Breast epithelium (tissue), 4 donors: Measurements from ENCODE around the gene SPRN. TPM values are rescaled to one million over a fixed set of nuclear protein-coding genes. Genes with fewer than 3 reads are reported as not detected.
A peak's percentile ranks its signal among the peaks of the same experiment; 100 is the strongest.

ENCODE experiments used
- DNase-seq, 2 donors: peaks; one replicate each; pipeline ENCODE4 v3.0.0-alpha.2; 2019; ENCODE audit warnings: low spot score in 2 of 2
- H3K27ac ChIP-seq, 2 donors: fragments of 200-600 bp; sonication (generic) in 1 of 2; one replicate each; pipeline ENCODE4 v1.5.1; 2016 to 2019; ENCODE audit warnings: mild to moderate bottlenecking in 1 of 2
- H3K27me3 ChIP-seq, 2 donors: fragments of 200-600 bp; sonication (generic) in 1 of 2; one replicate each; pipeline versions ENCODE4 v1.5.1 to v1.6.0; 2017 to 2019; ENCODE audit warnings: control low read depth in 1 of 2, mild to moderate bottlenecking in 1 of 2
- H3K36me3 ChIP-seq: fragments of 200-600 bp; one replicate; pipeline ENCODE4 v1.5.1; 2019
- H3K4me1 ChIP-seq, 2 donors: fragments of 200-600 bp; sonication (generic); one replicate each; pipeline ENCODE4 v1.5.1; 2016 to 2019; ENCODE audit warnings: control low read depth in 1 of 2
- H3K4me3 ChIP-seq, 3 donors: fragments of 200-600 bp; sonication (generic); 1 replicate in 2 of 3; 2 replicates in 1 of 3; pipeline ENCODE4 v1.5.1; 2016 to 2019; ENCODE audit warnings: mild to moderate bottlenecking in 3 of 3, moderate library complexity in 2 of 3
- H3K9me3 ChIP-seq, 2 donors: fragments of 200-600 bp; sonication (generic) in 1 of 2; one replicate each; pipeline ENCODE4 v1.5.1; 2016 to 2019; ENCODE audit warnings: control low read depth in 1 of 2
- POLR2A ChIP-seq: fragments of 450-650 bp; IDR thresholded peaks from one replicate; pipeline ENCODE4 v1.6.1; 2016; ENCODE audit warnings: antibody characterized with exemption, mild to moderate bottlenecking, moderate library complexity
- POLR2AphosphoS5 ChIP-seq, 3 donors: sonication (generic); formaldehyde crosslinking; IDR thresholded peaks; one replicate each; pipeline ENCODE4 v1.6.1; 2017; ENCODE audit warnings: antibody characterized with exemption in 3 of 3
- intact Hi-C: fragments of 100-400 bp; cut with DNase I; formaldehyde crosslinking; loops from one replicate; pipeline ENCODE4 v1.15.1; 2023; ENCODE audit warnings: low total_unique reads
- total RNA-seq, 3 donors: library from RNA; depleted of rRNA; stranded (reverse); fragments of >200 nt; gene quantifications; one replicate each; pipeline ENCODE4 v1.1.0, GENCODE V29; 2016
- TF ChIP-seq, protein P1 (sequence below), 3 donors: fragments of 450-650 bp; IDR thresholded peaks; one replicate each; pipeline ENCODE4 v1.5.1; 2016 to 2017; ENCODE audit warnings: antibody characterized with exemption in 3 of 3, mild to moderate bottlenecking in 3 of 3, moderate library complexity in 3 of 3

Gene SPRN
- total RNA-seq, 3 donors from 2014 or later: 0.33 TPM; not detected in 2

DNA sequence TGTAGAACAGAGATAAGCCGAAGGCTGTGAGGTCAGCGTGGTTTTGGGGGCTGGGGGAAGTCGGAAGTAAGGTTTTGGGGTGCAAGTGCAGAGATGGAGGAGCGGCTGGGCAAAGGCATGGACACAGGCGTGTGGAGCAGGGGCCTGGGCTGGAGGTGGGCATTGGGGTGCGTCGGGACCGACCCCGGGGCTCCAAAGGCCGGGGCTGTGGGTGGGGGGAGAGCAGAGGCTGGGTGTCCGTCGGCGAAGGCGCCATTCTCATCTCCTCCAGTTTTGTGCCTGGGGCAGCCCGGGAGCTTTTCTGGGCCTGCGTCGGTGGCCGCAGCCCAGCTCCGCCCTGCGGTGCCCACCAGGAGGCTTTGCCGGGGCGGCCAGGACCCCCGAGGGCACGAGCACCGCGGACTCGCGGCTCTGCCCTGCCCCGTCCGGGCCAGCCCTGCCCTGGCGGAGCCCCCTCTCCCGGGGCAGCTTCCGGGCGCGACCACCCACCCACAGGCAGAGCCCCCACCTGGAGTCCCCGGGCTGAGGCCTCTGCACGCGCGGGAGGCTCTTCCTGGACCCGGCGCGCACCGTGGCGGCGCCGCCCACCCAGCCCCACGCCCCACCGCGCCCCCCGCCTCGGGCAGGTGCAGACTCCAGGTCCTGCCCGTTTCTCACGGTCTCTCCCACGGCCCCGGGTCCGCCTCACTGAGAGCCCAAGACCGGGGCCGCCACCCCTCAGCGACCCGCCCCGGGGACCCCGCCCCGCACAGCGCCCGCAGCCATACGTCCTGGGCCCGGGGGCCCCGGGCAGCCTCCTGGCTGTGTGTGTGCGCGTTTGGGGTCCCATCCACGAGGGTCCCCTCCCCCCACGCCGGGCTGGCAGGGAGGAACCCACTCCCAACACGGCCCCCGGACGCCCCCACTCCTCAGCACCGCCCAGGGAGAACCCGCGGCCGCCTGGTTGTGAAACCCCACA is 21.6 kb upstream of the SPRN start:
- intact Hi-C loops: no loop called here
- no peaks in the 10 kb centered on the region for H3K27me3 ChIP-seq

DNA sequence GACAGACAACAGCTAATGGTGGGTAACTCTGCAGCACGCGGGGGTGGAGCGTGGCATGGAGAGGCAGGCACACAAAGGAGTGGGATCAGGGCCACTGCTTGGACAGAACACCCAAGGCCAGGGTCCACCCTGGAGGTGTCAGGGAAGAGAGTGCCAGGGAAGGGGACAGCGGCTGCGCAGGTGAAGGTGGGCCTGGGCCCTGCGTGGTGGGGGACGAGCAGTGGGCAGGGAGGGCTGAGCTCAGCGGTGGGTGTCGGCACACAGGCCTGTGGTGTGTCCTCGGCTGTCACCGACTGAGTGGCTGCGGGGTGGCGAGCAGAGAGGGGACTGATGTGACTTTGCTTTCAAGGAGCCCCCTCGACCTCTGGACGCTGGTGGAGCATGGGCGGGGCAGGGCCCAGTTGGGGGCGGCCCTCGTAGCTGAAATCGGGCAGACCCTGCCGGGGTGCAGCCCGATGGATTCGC is 20.9 kb upstream of the SPRN start:
- Histone ChIP-seq H3K4me1 (no peaks in the 10 kb centered on the region), H3K9me3 (peaks cover 36 to 40% of the 10 kb centered on the region in 2 donors), H3K27ac (no peak overlapping the region), H3K27me3 (no peaks in the 10 kb centered on the region), H3K4me3 (no peak overlapping the region), H3K36me3 (no peaks in the 10 kb centered on the region)
- peak; percentile 11 to 48 for DNase-seq
- intact Hi-C loops: no loop called here
- TF ChIP-seq, protein P1, sequence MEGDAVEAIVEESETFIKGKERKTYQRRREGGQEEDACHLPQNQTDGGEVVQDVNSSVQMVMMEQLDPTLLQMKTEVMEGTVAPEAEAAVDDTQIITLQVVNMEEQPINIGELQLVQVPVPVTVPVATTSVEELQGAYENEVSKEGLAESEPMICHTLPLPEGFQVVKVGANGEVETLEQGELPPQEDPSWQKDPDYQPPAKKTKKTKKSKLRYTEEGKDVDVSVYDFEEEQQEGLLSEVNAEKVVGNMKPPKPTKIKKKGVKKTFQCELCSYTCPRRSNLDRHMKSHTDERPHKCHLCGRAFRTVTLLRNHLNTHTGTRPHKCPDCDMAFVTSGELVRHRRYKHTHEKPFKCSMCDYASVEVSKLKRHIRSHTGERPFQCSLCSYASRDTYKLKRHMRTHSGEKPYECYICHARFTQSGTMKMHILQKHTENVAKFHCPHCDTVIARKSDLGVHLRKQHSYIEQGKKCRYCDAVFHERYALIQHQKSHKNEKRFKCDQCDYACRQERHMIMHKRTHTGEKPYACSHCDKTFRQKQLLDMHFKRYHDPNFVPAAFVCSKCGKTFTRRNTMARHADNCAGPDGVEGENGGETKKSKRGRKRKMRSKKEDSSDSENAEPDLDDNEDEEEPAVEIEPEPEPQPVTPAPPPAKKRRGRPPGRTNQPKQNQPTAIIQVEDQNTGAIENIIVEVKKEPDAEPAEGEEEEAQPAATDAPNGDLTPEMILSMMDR (IDR thresholded peaks at IDR 0.05): no peak
- TF ChIP-seq POLR2A (no peak), POLR2AphosphoS5 (IDR thresholded peaks at IDR 0.05) (no peak)

More for the DNA sequence above, 21.6 kb upstream of the SPRN start:
- H3K27ac ChIP-seq: no peak overlapping the region
- H3K4me1 ChIP-seq: no peaks in the 10 kb centered on the region
- H3K9me3 ChIP-seq: peaks cover 36 to 40% of the 10 kb centered on the region in 2 donors
- TF ChIP-seq POLR2AphosphoS5 (IDR thresholded peaks at IDR 0.05) (no peak), POLR2A (no peak)
- TF ChIP-seq, protein P1 (IDR thresholded peaks at IDR 0.05): no peak
- H3K36me3 ChIP-seq: no peaks in the 10 kb centered on the region
- no peak for DNase-seq
- H3K4me3 ChIP-seq: no peak overlapping the region

DNA sequence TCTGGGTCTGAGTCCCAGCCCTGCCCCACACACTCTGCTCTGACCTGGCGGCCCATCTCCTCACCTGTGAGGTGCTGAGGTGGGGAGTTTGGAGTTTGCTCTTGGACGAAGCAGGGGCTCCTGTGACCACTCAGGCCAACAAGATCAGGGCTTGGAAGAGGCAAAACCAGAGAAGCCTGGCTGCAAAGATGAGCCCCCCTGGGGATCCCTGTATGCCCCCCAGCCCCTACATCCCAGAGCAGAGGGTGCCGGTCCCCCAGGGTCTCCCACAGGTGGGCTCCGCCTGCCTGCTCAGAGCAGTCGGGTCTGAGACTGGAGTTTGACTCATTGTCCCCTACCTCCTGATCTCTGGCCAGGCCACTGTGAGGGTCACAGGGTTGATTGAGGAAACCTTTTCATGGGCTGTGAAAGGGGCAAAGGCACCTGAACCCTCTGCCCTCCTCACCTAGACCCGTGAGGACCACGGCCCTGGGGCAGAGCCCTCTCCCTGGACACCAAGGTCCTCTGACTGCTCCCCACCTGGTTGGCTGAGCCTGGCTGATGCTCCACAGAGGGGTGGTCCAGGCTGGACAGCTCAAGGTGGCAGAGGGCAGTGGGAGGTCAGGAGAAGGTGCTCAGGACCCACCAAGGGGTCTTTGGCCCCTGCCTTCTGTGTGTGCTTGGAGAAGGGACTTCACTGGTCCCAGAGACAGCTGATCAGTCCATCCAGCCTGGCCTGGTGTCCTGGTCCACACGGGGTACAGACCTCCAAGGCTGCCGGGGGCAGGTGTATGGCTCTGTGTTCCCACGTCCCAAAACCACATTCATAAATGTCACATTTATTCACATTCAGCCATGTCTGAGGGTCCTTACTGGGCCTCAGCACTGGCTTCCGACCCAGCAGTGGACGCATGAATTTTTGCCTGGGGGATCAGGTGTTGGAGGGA is 20.2 kb upstream of the SPRN start:
- Histone ChIP-seq H3K4me1 (no peaks in the 10 kb centered on the region), H3K36me3 (no peaks in the 10 kb centered on the region), H3K4me3 (no peak overlapping the region), H3K27me3 (no peaks in the 10 kb centered on the region), H3K27ac (no peak overlapping the region), H3K9me3 (peaks cover 36 to 40% of the 10 kb centered on the region in 2 donors)
- DNase-seq: peak in 1 of 2 donors; percentile 12
- intact Hi-C loops: no loop called here
- no peak for TF ChIP-seq POLR2A
- no peak for TF ChIP-seq POLR2AphosphoS5 (IDR thresholded peaks at IDR 0.05)
- TF ChIP-seq, protein P1 (IDR thresholded peaks at IDR 0.05): no peak

DNA sequence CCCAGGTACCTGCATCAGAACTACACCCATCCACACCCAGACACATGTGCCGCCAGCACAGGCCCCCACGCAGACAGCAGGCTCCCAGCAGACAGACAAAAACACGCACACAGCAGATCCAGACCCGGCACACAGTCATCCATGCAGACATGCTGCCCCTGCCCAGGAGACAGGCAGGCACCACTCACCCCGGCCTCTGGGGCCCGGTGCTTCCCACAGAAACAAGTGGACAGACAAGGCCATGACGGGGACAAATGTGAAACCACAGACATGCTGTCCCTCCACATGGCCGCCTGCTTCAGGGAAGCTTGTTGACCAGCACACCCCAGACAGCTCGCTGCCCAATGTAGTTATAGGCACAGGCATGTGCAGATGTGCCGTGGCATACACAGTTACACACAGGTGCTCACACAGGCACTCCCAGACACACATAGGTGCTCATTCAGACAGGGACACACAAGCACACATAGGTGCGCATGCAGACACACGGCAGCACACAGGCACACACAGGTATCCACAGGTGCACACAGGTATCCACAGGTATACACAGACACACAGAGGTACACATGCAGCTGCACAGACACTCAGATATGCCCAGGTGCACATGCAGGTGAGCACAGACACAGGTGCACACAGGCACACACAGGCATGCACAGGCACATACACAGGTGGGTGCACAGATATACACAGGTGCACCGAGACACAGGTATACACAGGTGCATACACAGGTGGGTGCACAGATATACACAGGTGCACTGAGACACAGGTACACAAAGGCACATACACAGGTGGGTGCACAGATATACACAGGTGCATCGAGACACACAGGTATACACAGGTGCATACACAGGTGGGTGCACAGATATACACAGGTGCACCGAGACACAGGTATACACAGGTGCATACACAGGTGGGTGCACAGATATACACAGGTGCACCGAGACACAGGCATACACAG is 18.8 kb upstream of the SPRN start:
- no peaks in the 10 kb centered on the region for H3K27me3 ChIP-seq
- H3K4me1 ChIP-seq: no peaks in the 10 kb centered on the region
- H3K27ac ChIP-seq: no peak overlapping the region
- no peaks in the 10 kb centered on the region for H3K36me3 ChIP-seq
- TF ChIP-seq POLR2A: no peak
- DNase-seq: peak; percentile 11 to 33
- intact Hi-C loops: no loop called here
- peaks cover 27 to 33% of the 10 kb centered on the region in 2 donors for H3K9me3 ChIP-seq
- H3K4me3 ChIP-seq: no peak overlapping the region
